ENCODE data around the gene WWC2. TPM values are rescaled to one million over a fixed set of nuclear protein-coding genes. Genes with fewer than 3 reads are reported as not detected.
"Not testable (repeated sequence)": the region's sequence is repeated elsewhere in the genome, so short reads cannot be mapped to it uniquely, and the experiment has no call there.

The WWC2 gene
- total and polyA plus RNA-seq, 2 experiments from 2014 or later, result 18.8 to 30.2 TPM

- TF ChIP-seq CTCF (IDR thresholded peaks at IDR 0.05; ENCODE audit: low read depth, low read length), result no peak
- H3K27ac ChIP-seq, result no peak overlapping the region
- no peak overlapping the region for H3K4me3 ChIP-seq
Observed at GRCh38 chr4:183147196-183147595, 48.1 kb downstream of the WWC2 start.

GRCh38 chr4:183147983-183148382, 48.9 kb downstream of the WWC2 start:
- no peak overlapping the region for H3K4me3 ChIP-seq
- H3K27me3 ChIP-seq, result no peaks in the 10 kb centered on the region
- TF ChIP-seq CTCF (IDR thresholded peaks at IDR 0.05; ENCODE audit: low read depth, low read length), result no peak
- peaks cover 3% of the 10 kb centered on the region for H3K4me1 ChIP-seq (ENCODE audit: low read depth)
- H3K36me3 ChIP-seq, result no peaks in the 10 kb centered on the region
- H3K27ac ChIP-seq, result no peak overlapping the region
- DNase-seq (ENCODE audit: low read depth in 1 of 2, low spot score in 1 of 2), result no peak
- no peaks in the 10 kb centered on the region for H3K9me3 ChIP-seq (ENCODE audit: low read depth)

More at GRCh38 chr4:183147196-183147595, 48.1 kb downstream of the WWC2 start:
- DNase-seq (ENCODE audit: low read depth in 1 of 2, low spot score in 1 of 2), result peak in 1 of 2 donors; percentile 24
- Histone ChIP-seq H3K27me3 (no peaks in the 10 kb centered on the region), H3K4me1 (ENCODE audit: low read depth) (peaks cover 7% of the 10 kb centered on the region), H3K36me3 (no peaks in the 10 kb centered on the region), H3K9me3 (ENCODE audit: low read depth) (no peaks in the 10 kb centered on the region)

DNA sequence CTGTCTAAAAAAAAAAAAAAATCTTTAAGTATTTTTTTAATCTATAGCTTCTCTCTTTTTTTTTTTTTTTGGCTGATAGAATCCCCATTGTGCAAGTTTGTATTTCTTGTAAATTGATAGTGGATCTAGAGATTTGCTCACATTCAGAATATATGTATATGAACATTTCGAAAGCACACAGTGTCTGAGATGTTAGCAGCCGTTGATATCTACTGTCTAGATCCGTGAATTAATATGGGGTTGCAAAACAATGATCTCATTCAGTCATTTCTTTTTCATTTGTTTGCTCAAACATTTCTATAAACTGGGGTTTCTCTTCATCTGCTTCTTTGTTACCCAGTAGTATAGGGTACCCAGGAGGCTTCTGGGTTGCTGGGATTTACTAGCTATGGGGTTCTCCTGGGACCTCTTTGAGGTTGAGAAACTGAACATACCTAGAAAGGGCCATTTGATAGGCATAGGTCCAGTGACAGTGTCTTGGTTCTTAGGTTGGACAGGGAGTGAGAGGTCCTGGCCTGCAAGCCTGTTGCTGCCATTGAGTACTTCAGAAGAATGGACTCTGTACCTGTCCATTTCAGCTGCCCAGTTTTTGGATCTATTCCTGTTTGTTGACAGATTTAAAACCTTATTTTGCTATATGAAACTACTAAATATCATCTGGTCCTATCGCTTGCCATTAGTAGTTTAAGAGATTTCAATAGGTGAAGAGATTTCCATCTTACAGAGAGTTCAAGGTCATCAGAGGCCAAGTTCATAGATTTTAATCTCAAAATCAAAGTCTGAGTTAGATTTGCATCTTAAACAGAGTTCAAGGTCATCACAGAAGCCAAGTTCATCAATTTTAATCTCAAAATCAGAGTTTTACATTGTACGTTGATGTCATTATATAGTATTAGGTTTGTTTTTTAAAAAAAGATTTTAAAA, 50.8 kb downstream of the WWC2 start:
- peak in 1 of 2 donors; percentile 38 for DNase-seq (ENCODE audit: low read depth in 1 of 2, low spot score in 1 of 2)
- Histone ChIP-seq H3K4me3 (no peak overlapping the region), H3K9me3 (ENCODE audit: low read depth) (no peaks in the 10 kb centered on the region), H3K36me3 (no peaks in the 10 kb centered on the region), H3K27ac (no peak overlapping the region), H3K4me1 (ENCODE audit: low read depth) (peaks cover 3% of the 10 kb centered on the region), H3K27me3 (no peaks in the 10 kb centered on the region)
- TF ChIP-seq CTCF (IDR thresholded peaks at IDR 0.05; ENCODE audit: low read depth, low read length), result no peak

DNA sequence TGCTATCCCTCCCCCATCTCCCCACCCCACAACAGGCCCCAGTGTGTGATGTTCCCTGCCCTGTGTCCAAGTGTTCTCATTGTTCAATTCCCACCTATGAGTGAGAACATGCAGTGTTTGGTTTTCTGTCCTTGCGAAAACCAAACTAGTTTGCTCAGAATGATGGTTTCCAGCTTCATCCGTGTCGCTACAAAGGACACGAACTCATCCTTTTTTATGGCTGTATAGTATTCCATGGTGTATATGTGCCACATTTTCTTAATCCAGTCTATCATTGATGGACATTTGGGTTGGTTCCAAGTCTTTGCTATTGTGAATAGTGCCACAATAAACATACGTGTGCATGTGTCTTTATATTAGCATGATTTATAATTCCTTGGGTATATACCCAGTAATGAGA, 51.6 kb downstream of the WWC2 start:
- H3K4me3 ChIP-seq; H3K27me3 ChIP-seq; H3K4me1 ChIP-seq (ENCODE audit: low read depth); DNase-seq (ENCODE audit: low read depth in 1 of 2, low spot score in 1 of 2); H3K36me3 ChIP-seq; H3K9me3 ChIP-seq (ENCODE audit: low read depth); H3K27ac ChIP-seq: not testable (repeated sequence)

DNA sequence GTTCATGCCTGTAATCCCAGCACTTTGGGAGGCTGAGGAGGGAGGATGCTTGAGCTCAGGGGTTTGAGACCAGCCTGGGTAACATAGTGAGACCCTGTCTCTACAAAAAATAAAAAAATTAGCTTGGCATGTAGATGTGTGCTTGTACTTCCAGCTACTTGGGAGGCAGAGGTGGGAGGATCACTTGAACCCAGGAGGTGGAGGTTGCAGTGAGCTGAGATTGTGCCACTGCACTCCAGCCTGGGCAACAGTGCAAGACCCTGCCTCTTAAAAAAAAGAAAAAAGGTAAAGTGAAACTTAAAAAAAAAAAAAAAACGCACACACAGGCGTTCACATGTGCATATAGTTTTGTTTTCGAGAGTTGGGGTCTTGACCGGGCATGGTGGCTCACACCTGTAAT, 53.2 kb downstream of the WWC2 start:
- H3K4me3 ChIP-seq; H3K9me3 ChIP-seq (ENCODE audit: low read depth); DNase-seq (ENCODE audit: low read depth in 1 of 2, low spot score in 1 of 2); H3K36me3 ChIP-seq; H3K27ac ChIP-seq; H3K4me1 ChIP-seq (ENCODE audit: low read depth); H3K27me3 ChIP-seq: not testable (repeated sequence)

GRCh38 chr4:183153190-183153916, 54.3 kb downstream of the WWC2 start:
- H3K4me3 ChIP-seq, result no peak overlapping the region
- H3K36me3 ChIP-seq, result no peaks in the 10 kb centered on the region
- peaks cover 8% of the 10 kb centered on the region for H3K4me1 ChIP-seq (ENCODE audit: low read depth)
- DNase-seq (ENCODE audit: low read depth in 1 of 2, low spot score in 1 of 2), result no peak
- no peak overlapping the region for H3K27ac ChIP-seq
- no peak for TF ChIP-seq CTCF (IDR thresholded peaks at IDR 0.05; ENCODE audit: low read depth, low read length)
- H3K9me3 ChIP-seq (ENCODE audit: low read depth), result no peaks in the 10 kb centered on the region
- H3K27me3 ChIP-seq, result no peaks in the 10 kb centered on the region

Measured in cardiac muscle cell (in vitro differentiated cells and primary cell).